Measurements from ENCODE around the gene FGD2. TPM values are rescaled to one million over a fixed set of nuclear protein-coding genes. Genes with fewer than 3 reads are reported as not detected.
A peak's percentile ranks its signal among the peaks of the same experiment; 100 is the strongest.

FGD2 gene
- total and polyA plus RNA-seq, 9 of the 15 experiments (the other 6 are each of a cell fraction or from before 2014, with no cell fraction given) = 0.09 TPM; not detected in 8

- TF ChIP-seq, protein P1, sequence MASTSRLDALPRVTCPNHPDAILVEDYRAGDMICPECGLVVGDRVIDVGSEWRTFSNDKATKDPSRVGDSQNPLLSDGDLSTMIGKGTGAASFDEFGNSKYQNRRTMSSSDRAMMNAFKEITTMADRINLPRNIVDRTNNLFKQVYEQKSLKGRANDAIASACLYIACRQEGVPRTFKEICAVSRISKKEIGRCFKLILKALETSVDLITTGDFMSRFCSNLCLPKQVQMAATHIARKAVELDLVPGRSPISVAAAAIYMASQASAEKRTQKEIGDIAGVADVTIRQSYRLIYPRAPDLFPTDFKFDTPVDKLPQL (IDR thresholded peaks at IDR 0.05; ENCODE audit: extremely low read depth, insufficient read length) = no peak
- no peak for TF ChIP-seq ZNF57 (CRISPR knock-in tag; IDR thresholded peaks at IDR 0.05)
- TF ChIP-seq ZBTB26 (CRISPR knock-in tag; IDR thresholded peaks at IDR 0.05) = peak; percentile 83; the same call in 1 of the 2 replicates
- no peak for TF ChIP-seq TAL1 (IDR thresholded peaks at IDR 0.05)
- peak; percentile 98 for TF ChIP-seq POLR2G (IDR thresholded peaks at IDR 0.05; ENCODE audit: low read depth, low read length)
- peak; percentile 42 for TF ChIP-seq GATAD2B (IDR thresholded peaks at IDR 0.05; ENCODE audit: borderline replicate concordance)
- 0 out of 2 replicates have a peak, but pooled peaks have one; percentile 9 for TF ChIP-seq SMAD3 (CRISPR knock-in tag; conservative IDR thresholded peaks at IDR 0.05)
- TF ChIP-seq MXI1 (IDR thresholded peaks at IDR 0.05; ENCODE audit: low read depth, low read length) = 0 out of 2 replicates have a peak, but pooled peaks have one; percentile 70
- no peak for TF ChIP-seq ZFP91 (CRISPR knock-in tag; IDR thresholded peaks at IDR 0.05)
- peak; percentile 99 for TF ChIP-seq ELF2 (CRISPR knock-in tag; IDR thresholded peaks at IDR 0.05)
- peak; percentile 93; the same call in 1 of the 2 replicates for TF ChIP-seq MED1 (CRISPR knock-in tag; IDR thresholded peaks at IDR 0.05; ENCODE audit: borderline replicate concordance)
- TF ChIP-seq HDAC1 (IDR thresholded peaks at IDR 0.05) = 0 out of 4 replicates have a peak, but pooled peaks of 1 of the 2 experiments have one; percentile 26
- TF ChIP-seq CAMTA2 (CRISPR knock-in tag; conservative IDR thresholded peaks at IDR 0.05) = 0 out of 2 replicates have a peak, but pooled peaks have one; percentile 61
- 0 out of 2 replicates have a peak, but pooled peaks have one; percentile 1 for TF ChIP-seq ATF1 (CRISPR knock-in tag; IDR thresholded peaks at IDR 0.05)
- TF ChIP-seq ATF1 (tag; IDR thresholded peaks at IDR 0.05) = peak; percentile 97
- peak; percentile 4 for TF ChIP-seq POU5F1 (IDR thresholded peaks at IDR 0.05; ENCODE audit: borderline replicate concordance, low read depth, low read length, partially characterized antibody)
- peak; percentile 24 for TF ChIP-seq ASH1L (IDR thresholded peaks at IDR 0.05; ENCODE audit: borderline replicate concordance, low read depth, partially characterized antibody)
- peak; percentile 55; the same call in 1 of the 2 replicates for TF ChIP-seq ZBTB7A (IDR thresholded peaks at IDR 0.05; ENCODE audit: borderline replicate concordance, control insufficient read depth, low read depth, low read length)
- TF ChIP-seq RFX7 (CRISPR knock-in tag; IDR thresholded peaks at IDR 0.05) = no peak
- TF ChIP-seq SIN3B (IDR thresholded peaks at IDR 0.05; ENCODE audit: low read depth) = peak; percentile 75
Measured at GRCh38 chr6:36985808-36986703, 19.4 kb upstream of the FGD2 start, which contains the start of gene MTCH1 (continued).
